ENCODE results near the gene RNF212.

The RNF212 gene

DNA sequence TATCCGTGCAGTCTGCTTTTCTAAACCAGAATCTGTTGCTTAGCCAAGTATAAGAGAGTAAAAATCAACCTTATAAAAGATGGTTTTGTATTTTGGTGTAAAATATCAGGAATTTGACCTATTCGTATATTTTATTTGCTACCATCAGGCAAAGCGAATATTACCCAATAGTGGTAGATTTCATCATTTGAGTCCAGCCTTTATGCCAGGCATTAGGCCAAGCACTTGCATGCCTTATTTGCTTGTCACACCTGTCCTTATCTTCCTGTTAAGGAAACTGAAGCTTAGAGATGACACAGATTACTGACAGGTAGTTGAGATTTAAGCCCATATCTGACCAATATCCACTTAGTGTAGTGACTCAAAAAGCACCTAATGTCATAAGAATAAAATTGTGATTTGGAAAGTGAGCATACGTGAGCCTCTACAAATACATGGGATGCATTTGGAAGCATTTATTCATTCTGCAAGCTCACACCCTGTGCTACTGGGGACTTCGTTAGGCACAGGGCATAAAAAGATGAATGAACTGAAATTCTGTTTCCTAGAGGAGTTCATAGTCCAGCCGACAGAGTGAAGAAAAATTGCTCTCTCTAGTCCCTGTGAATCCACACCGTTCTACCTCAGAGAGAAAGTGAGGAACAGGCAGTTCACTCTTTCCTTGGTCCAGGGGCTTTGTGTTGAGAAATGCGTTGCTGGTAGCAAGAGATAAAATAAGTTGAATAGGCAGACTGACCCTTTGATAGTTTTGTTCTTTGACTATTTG is 2.3 kb upstream of the RNF212 start:
- DNase-seq, result no peak

- no peak for DNase-seq
Observed at GRCh38 chr4:1112821-1113182, 562 bp downstream of the RNF212 start.

- DNase-seq, result no peak
Observed at GRCh38 chr4:1112174-1112820, 1.1 kb downstream of the RNF212 start.

GRCh38 chr4:1111259-1111809 is 2.0 kb downstream of the RNF212 start:
- no peak for DNase-seq

DNA sequence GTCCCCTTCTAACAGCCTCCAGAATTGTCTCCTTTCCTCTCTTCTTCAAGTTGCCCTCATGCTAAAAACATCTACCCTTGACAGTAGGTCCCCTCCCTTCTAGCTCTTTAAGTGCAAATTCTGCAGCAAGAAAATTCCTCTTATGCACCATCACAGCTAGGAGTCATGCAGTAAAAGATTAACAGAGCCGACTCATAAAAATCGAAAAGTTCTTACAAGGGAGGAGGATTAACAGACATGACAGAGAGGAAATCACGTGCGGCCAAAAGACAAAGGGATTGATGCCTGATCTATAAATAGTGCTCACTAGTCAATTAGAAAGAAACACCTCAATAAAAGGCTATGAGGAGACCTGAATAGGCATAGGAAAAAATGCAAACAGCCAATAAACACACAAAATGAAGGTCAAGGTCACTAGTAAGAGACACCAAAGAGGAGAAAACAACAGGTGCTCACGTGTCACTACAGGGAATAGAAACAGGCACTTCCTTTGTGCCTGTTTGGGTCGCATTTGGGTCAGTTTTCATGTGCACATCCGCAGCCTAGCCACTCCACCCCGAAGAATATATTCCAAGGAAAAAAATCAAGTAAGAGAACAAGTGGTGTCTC is 3.4 kb downstream of the RNF212 start:
- no peak for DNase-seq

DNA sequence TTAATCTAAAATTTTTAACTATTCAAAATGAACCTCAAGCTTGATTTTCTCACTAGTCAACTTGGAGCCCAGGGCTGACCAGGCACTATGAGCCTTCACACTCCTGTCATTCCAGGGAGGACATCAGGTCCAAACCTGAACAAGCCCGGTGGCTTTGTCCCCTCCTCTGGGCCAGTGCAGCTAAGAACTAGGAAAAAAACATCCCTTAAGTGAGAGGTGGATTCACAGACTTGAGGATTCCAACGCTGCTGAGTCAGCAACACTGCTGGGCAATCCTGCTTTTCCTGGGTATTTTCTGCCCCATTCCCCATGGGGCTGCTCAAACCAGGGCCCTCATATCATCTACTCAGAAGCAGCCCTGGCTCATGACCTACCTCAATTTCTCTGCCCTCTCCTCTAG is 4.0 kb downstream of the RNF212 start:
- DNase-seq, result no peak

- no peak for DNase-seq
Observed at GRCh38 chr4:1105662-1106061, 7.7 kb downstream of the RNF212 start.

- DNase-seq, result no peak
Observed at GRCh38 chr4:1105067-1105466, 8.3 kb downstream of the RNF212 start.

- DNase-seq, result no peak
Observed at GRCh38 chr4:1104647-1105046, 8.7 kb downstream of the RNF212 start.

DNA sequence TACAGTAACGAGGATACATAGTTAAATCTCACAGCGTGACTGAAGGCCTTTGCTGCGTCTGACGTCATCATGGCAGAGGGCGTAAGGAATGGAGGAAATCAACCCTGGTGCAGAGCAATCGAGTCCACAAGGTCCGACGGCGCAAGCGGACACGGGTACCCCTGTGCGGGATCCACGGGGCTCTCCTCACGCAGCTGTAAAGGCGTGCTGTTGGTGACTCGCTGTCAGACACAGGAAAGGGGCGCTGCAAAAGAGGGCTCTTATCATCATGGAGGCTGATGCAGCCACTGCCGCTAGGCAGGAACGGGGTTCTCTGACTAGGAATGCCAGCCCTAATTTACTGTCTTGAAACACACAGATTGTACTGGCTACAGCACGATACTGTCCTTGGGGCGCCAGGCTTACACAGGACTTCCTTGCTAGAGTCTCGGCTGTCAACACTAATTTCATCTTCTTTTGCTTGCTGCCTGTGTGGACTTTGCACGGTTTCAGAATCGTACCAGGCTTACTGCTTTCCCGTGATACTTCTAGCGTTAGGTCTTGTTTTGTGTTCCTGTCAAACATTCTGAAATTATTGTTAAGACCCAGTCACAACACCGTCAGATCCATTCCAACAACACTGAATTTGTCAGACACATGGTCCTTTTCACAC is 13.6 kb downstream of the RNF212 start:
- no peak for DNase-seq

GRCh38 chr4:1099270-1099669 is 14.1 kb downstream of the RNF212 start:
- no peak for DNase-seq

DNA sequence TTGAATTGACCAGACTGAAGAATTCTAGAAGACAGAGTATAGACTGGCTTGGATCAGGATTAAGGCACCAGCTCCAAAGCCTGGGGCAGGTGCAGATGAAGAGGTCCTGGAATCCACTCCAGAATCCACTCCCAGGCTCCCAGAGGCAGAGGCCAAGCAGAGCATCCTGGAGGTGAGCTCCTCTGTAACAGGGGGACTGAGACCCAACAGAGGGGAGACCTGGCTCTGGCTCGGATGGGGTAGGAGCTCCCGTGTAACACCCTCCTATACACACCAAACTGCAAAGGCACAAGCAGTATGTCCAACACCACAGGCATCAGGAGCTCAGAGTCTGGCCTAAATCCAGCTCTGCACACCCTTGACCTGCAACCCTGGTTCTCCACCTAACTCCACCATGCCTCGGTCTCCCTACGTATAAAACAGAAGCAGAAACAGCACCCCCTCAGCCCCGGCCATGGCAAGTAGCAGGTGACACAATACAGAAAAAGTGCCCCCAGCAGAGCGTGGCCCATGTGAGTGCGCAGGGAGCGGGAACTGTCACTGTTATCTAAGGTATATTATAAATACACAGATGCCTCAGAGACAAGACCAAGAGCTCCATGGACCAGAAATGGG is 14.9 kb downstream of the RNF212 start:
- DNase-seq, result no peak

GRCh38 chr4:1097553-1097952 is 15.8 kb downstream of the RNF212 start:
- no peak for DNase-seq

DNA sequence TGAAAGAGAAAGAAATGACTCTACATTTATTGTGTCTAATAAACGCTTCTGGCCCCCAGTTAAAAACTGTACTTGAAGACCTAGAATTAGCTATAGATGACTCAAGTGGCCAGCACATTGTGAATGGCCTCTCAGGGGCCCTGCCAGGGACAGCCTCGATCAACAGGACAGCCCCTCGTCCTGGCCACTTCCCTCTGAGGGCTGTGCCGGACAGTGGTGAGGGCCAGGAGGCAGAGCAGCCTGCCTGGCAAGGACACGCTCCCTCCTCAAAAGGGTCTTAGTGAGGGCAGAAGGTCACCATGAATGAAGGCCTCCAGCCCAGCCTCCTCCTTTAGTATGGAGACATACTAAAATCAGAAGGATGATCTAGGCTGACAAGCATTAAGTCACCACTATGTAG is 16.5 kb downstream of the RNF212 start:
- DNase-seq, result no peak

DNA sequence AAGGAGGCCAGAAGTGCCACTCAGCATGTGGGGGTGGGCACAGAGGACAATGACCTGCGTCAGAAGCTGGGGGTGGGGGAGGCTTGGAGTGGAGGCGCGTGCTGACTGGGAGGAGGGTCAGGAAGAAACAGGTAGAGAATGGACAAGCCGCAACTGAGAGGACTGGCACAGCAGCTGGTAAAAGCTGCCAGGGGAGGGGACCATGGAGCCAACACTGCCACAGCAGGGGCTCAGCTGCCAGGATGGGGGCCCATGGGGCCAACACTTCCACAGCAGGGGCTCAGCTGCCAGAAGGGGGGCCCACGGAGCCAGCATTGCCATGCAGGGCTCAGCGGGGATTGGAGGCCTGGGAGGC is 19.1 kb downstream of the RNF212 start:
- DNase-seq, result no peak

DNA sequence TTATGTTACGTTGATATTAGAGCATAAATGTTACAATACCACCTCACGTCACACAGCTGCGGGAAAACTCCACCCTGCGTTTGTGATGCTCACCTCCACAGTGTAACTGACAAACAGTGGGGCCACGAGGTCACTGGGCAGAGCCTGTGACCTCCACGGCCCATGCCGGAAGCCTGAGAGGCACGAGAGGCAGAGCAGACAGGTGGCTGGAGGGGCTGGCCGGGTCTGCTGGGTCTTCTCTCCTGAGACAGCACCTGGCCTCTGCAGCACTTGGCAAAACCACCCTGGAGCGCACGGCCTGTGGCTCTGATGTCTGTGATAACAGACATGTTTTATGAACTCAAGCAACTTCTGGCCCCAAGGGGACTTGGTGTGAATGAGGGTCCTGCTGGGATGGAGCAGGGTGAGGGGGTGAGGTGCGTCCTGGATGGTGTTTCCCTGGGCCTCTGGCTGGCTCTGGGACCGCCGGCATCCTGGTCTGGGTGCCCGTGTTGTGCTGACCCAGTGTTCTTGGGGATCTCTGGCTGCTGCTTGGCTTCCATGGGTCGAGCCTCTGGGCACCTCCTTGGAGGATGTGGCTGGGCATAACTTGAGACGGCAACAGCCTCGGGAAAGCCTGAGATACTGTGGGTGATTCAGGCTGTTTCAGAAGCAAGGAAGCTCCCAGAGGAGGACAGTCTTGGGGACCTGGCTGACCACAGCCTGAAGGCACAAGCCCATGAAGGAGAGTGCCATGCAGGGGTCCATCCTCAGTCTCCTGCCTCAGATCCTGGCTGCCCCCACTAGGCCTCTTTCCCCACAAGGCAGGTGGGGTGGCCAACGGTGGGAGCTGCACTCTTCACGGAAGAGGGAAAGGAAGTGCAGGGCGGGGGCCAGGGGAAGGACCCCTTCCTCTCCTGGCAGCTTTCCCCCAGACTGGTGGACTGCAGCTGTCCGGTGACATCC is 19.7 kb downstream of the RNF212 start:
- no peak for DNase-seq

DNA sequence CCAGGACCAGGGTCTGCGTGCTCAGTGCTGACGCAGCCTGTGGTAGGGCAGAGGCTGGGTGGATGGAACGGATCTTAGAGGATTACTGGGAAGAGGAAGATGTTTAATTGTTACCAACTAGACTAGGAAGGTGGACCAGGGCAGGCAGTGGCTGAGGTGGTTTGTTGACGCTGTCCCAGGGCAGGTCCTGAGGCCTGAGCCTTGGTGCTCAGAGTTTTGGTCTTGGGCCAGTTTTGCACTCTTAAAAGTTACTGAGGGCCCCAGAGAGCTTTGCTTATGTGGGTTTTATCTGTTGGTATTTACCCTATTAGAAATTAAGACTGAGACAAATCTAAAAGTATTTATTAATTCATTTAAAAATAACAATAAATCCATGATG is 20.4 kb downstream of the RNF212 start:
- no peak for DNase-seq

- DNase-seq, result no peak
Observed at GRCh38 chr4:1092026-1092982, 21.1 kb downstream of the RNF212 start.

- DNase-seq, result no peak
Observed at GRCh38 chr4:1091561-1091995, 21.8 kb downstream of the RNF212 start.
